Measurements from ENCODE around the gene ILF2.
"Not testable (repeated sequence)": the region's sequence is repeated elsewhere in the genome, so short reads cannot be mapped to it uniquely, and the experiment has no call there.

ILF2 gene

DNA sequence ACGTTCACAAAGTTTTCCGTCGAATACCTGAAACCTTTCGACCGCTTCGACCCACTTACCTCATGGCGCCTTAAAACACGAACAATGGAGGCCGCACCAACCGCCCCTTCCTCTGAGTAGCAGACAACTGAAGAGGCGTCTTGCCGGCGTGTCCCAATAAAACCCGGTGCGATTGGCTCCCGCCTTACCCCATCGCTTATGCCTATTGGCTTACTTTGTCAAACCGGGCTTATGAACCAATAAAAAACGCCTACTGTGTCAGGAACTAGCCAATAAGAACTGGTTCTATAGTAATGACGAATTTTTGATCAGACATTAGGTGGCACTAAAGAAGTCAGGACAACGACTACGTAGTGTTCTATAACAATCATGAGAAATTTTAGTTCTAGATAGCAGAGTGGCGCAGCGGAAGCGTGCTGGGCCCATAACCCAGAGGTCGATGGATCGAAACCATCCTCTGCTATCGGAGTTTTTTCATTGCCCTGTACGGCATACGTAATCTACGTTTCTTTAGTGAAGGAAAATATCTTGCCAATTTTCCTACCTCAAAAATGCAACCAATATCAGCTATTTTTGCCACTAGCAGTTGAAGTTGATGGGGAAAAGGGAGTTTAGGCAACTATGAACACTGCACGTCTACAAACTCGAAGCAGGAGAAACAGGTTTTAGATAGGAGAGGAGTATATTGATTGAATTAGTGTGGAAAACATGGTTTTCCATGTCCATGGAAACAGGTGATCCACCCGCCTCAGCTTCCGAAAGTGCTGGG is at the start of gene ILF2:
Gene ILF2, minus strand, starts transcription at position 135 of the 769 bp plus-strand sequence. Its CDS starts 71 bp downstream, at position 64.
- peak within 1 kb of the TSS; percentile 86 for H3K27ac ChIP-seq
- no peak; the same call in 1 of the 2 replicates for TF ChIP-seq CTCF (conservative IDR thresholded peaks at IDR 0.05)

DNA sequence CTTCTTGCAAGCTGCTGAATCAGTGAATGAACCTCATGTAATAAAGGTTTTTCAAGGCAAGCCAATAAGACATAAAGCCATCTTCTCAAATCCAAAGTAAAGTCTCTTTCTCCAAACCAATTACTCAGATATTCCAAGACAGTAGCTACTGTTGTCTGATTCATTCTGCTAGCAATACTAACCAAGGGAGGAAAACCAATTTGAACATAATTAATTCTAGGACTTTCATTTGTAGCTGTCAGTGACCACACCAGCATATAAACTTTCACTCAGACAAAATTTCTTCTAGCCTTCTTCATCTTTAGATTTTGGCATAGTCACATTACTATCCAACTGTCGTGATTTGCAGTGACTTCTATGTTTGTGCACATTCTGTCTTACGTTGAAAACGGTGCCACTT is 46.5 kb upstream of the ILF2 start:
- no peak overlapping the region for H3K27ac ChIP-seq
- TF ChIP-seq CTCF (conservative IDR thresholded peaks at IDR 0.05) = no peak

- not testable (repeated sequence) for H3K27ac ChIP-seq
These were observed 45.4 kb upstream of the ILF2 start for GRCh38 chr1:153716211-153716610.

DNA sequence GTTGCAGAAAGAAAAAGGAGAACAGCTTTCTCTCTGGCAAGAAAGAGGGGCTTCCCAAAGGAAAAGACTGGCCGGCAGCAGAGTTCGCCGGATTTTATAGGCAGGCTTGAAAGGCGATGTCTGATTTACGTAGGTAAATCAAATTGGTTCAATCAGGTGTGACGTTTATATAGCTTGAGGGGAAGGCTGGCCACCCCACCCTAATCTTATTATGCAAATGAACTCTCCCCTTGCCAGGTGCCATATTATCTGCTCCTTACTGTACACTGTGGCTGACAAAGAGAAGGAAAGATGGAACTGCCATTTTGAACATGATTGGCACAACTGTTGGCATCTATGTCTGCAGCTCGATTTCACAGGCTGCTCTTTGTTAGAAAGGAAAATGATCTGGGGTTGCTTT is 40.2 kb upstream of the ILF2 start:
- H3K27ac ChIP-seq = no peak overlapping the region
- no peak for TF ChIP-seq CTCF (conservative IDR thresholded peaks at IDR 0.05)

GRCh38 chr1:153705484-153705883 is 34.7 kb upstream of the ILF2 start:
- TF ChIP-seq CTCF (conservative IDR thresholded peaks at IDR 0.05) = no peak
- no peak overlapping the region for H3K27ac ChIP-seq

DNA sequence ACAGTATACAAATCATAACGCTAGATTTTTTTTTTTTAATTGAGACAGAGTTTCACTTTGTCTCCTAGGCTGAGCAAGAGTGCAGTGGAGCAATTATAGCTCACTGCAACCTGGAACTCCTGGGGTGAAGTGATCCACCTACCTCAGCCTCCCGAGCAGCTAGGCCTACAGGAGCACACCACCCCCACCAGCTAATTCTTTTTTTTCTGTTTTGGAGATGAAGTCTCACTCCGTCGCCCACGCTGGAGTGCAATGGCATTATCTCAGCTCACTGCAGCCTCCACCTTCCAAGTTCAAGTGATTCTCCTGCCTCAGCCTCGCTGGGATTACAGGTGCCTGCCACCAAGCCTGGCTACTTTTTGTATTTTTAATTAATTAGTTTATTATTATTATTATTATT is 29.0 kb upstream of the ILF2 start:
- no peak for TF ChIP-seq CTCF (conservative IDR thresholded peaks at IDR 0.05)
- H3K27ac ChIP-seq = no peak overlapping the region

- no peak for TF ChIP-seq CTCF (conservative IDR thresholded peaks at IDR 0.05)
- no peak overlapping the region for H3K27ac ChIP-seq
These were observed 28.3 kb upstream of the ILF2 start for GRCh38 chr1:153698923-153699714.
